Fibroblast of lung (primary cell): ENCODE results near the gene AGBL1.

ENCODE experiments used
- EZH2 ChIP-seq: IDR thresholded peaks from 2 replicates; pipeline ENCODE4 v1.5.1; 2012; ENCODE audit warnings: low read length, control low read depth, mild to moderate bottlenecking; ENCODE audit errors: missing control alignments
- TF ChIP-seq, protein P1 (sequence below), 2 donors: IDR thresholded peaks in 1 of 2; conservative IDR thresholded peaks in 1 of 2; 1 replicate in 1 of 2; 2 replicates in 1 of 2; pipeline ENCODE4 v1.5.1; 2011 to 2012; ENCODE audit warnings: low read length in 2 of 2, control low read depth in 1 of 2, inconsistent platforms in 1 of 2, low read depth in 1 of 2, mild to moderate bottlenecking in 1 of 2

- TF ChIP-seq, protein P1, sequence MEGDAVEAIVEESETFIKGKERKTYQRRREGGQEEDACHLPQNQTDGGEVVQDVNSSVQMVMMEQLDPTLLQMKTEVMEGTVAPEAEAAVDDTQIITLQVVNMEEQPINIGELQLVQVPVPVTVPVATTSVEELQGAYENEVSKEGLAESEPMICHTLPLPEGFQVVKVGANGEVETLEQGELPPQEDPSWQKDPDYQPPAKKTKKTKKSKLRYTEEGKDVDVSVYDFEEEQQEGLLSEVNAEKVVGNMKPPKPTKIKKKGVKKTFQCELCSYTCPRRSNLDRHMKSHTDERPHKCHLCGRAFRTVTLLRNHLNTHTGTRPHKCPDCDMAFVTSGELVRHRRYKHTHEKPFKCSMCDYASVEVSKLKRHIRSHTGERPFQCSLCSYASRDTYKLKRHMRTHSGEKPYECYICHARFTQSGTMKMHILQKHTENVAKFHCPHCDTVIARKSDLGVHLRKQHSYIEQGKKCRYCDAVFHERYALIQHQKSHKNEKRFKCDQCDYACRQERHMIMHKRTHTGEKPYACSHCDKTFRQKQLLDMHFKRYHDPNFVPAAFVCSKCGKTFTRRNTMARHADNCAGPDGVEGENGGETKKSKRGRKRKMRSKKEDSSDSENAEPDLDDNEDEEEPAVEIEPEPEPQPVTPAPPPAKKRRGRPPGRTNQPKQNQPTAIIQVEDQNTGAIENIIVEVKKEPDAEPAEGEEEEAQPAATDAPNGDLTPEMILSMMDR (conservative IDR thresholded peaks at IDR 0.05 in 1 of 2, IDR thresholded peaks at IDR 0.05 in 1 of 2; ENCODE audit: low read depth in 1 of 2, low read length in 2 of 2) = no peak
- TF ChIP-seq EZH2 = no peak
These were observed 167.7 kb downstream of the AGBL1 start for GRCh38 chr15:86247249-86247955.
